Stimulated activated CD8-positive, alpha-beta memory T cell treated with anti-CD3 and anti-CD28 coated beads, Interleukin-7, amount 100 ng/mL, for 4 hours (primary cell): Measurements from ENCODE around the gene CAAP1.
"Not testable (repeated sequence)": the region's sequence is repeated elsewhere in the genome, so short reads cannot be mapped to it uniquely, and the experiment has no call there.

Source experiments
- DNase-seq, 2 donors: peaks; one replicate each; pipeline ENCODE4 v3.0.0-alpha.2; 2020; ENCODE audit warnings: low read depth in 2 of 2

CAAP1 gene

GRCh38 chr9:26833792-26834191 is 58.8 kb downstream of the CAAP1 start:
- no peak for DNase-seq

GRCh38 chr9:26828391-26828955 is 64.1 kb downstream of the CAAP1 start:
- not testable (repeated sequence) for DNase-seq

- no peak for DNase-seq
Measured at GRCh38 chr9:26814799-26815198, 77.8 kb downstream of the CAAP1 start.

GRCh38 chr9:26813247-26813646 is 79.4 kb downstream of the CAAP1 start:
- no peak for DNase-seq

- DNase-seq: no peak
Measured at GRCh38 chr9:26812217-26812616, 80.4 kb downstream of the CAAP1 start.

GRCh38 chr9:26811106-26811505 is 81.5 kb downstream of the CAAP1 start:
- no peak for DNase-seq

GRCh38 chr9:26809795-26810194 is 82.8 kb downstream of the CAAP1 start:
- DNase-seq: no peak

- no peak for DNase-seq
Measured at GRCh38 chr9:26807161-26807560, 85.4 kb downstream of the CAAP1 start.

GRCh38 chr9:26802921-26803320 is 89.7 kb downstream of the CAAP1 start:
- no peak for DNase-seq

GRCh38 chr9:26801772-26802171 is 90.8 kb downstream of the CAAP1 start:
- no peak for DNase-seq

- DNase-seq: no peak
Measured at GRCh38 chr9:26800322-26800721, 92.3 kb downstream of the CAAP1 start.

- DNase-seq: no peak
Measured at GRCh38 chr9:26791274-26791673, 101.3 kb downstream of the CAAP1 start.
